Measurements from ENCODE around the gene CACNB2.

DNA sequence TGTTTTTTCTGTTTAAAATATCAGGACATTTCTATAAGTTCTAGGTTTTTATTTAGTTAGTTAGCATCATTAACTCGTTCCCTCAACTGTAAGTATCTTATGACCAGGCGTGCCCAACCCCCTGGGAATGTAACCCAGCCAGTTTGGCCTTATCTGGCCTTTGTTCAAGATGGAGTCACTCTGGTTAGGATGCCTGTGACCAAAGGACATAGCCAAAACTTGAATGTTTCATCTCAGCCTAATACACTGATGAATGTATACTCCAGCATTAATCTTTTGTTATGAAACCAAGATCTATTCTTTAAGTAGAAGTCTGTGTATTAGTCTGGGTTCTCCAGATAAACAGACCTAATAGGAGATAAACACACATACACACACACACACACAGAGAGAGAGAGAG, 279.7 kb downstream of the CACNB2 start:
- TF ChIP-seq CTCF (IDR thresholded peaks at IDR 0.05; ENCODE audit: insufficient read depth, low read length) = no peak
- no peak for TF ChIP-seq GABPA (IDR thresholded peaks at IDR 0.05; ENCODE audit: low read depth)
- TF ChIP-seq POLR2AphosphoS5 (IDR thresholded peaks at IDR 0.05; ENCODE audit: low read depth) = no peak
- no peak for TF ChIP-seq REST (IDR thresholded peaks at IDR 0.05; ENCODE audit: insufficient replicate concordance, low read depth)

Data from HL-60 (cell line).